BJ (cell line): ENCODE measurements around the gene MARCHF2. TPM values are rescaled to one million over a fixed set of nuclear protein-coding genes. Genes with fewer than 3 reads are reported as not detected.
A peak's percentile ranks its signal among the peaks of the same experiment; 100 is the strongest.

ENCODE experiments used
- CTCF ChIA-PET: fragments of 350-600 bp; formaldehyde crosslinking; extraction: SDS; loops from one replicate; lab custom pipeline; 2021; ENCODE audit warnings: antibody characterized with exemption, inconsistent platforms; lab: Yijun Ruan, JAX
- POLR2A ChIA-PET: fragments of 300-600 bp; sonication (Branson Sonifier 250); formaldehyde crosslinking; extraction: SDS; loops from one replicate; lab custom pipeline; 2021; ENCODE audit warnings: antibody characterized with exemption; lab: Charles Lee
- DNase-seq: peaks from one replicate; pipeline ENCODE4 v3.0.0-alpha.2; 2011; ENCODE audit warnings: low read depth
- H3K27me3 ChIP-seq: 2 replicates; pipeline ENCODE4 v1.6.0; 2011; ENCODE audit warnings: low read length; ENCODE audit not compliant: control insufficient read depth, insufficient read depth
- H3K36me3 ChIP-seq: 2 replicates; pipeline ENCODE4 v1.5.1; 2011; ENCODE audit warnings: low read length; ENCODE audit not compliant: control insufficient read depth, insufficient read depth
- H3K4me3 ChIP-seq: 2 replicates; pipeline ENCODE4 v1.5.1; 2011; ENCODE audit warnings: low read depth, mild to moderate bottlenecking, control low read depth, low read length
- CTCF ChIP-seq: IDR thresholded peaks from 2 replicates; pipeline ENCODE4 v1.5.1; 2011; ENCODE audit warnings: low read depth, mild to moderate bottlenecking, control low read depth, inconsistent platforms, low read length, moderate library complexity; ENCODE audit not compliant: insufficient read depth
- polyA minus RNA-seq: library from RNA; depleted of rRNA, polyadenylated mRNA; stranded (reverse); fragments of >200 nt; gene quantifications from 2 replicates; pipeline ENCODE4 v1.2.3, GENCODE V29; 2011; rRNA and poly(A)+ RNA removed
- polyA plus RNA-seq: library from polyadenylated mRNA; depleted of rRNA; stranded (reverse); fragments of >200 nt; gene quantifications from 2 replicates; pipeline ENCODE4 v1.2.3, GENCODE V29; 2011; rRNA removed

MARCHF2 gene
- polyA plus RNA-seq = 27.3 and 39.3 TPM in 2 replicates
- polyA minus RNA-seq = 17.9 and 25.4 TPM in 2 replicates

GRCh38 chr19:8412783-8413628, at the start of gene MARCHF2:
Gene MARCHF2 (plus strand): TSS chr19:8413305. CDS start chr19:8421841, 8,536 bp downstream.
- Histone ChIP-seq H3K4me3 (peak within 1 kb of the TSS; percentile 55), H3K27me3 (no peaks in the 10 kb centered on the region), H3K36me3 (no peaks in the 10 kb centered on the region; the same call in 1 of the 2 replicates)
- peak; percentile 76 for DNase-seq
- CTCF ChIA-PET = interaction anchor here (0.7 to 3.4 kb wide), 19 partner anchors 10 to 166 kb away, joined by 3 to 22 read pairs (median 3); partner anchors contain the start of gene HNRNPM
- POLR2A ChIA-PET = interaction anchor here (0.9 kb wide), 1 partner anchor 68 kb away, joined by 5 read pairs; no protein-coding TSS in a partner anchor
- peak; percentile 65 for TF ChIP-seq CTCF

- Histone ChIP-seq H3K27me3 (no peaks in the 10 kb centered on the region), H3K4me3 (peak within 1 kb of the TSS; percentile 64), H3K36me3 (peaks cover 3% of the 10 kb centered on the region; the same call in 1 of the 2 replicates)
- no peak for DNase-seq
- ChIA-PET POLR2A (no interaction called here), CTCF (interaction anchor here (1.4 to 4.6 kb wide), 3 partner anchors 11 to 214 kb away, joined by 4 to 32 read pairs (median 5); partner anchors contain the start of gene MYO1F)
- TF ChIP-seq CTCF = peak; percentile 54
These were observed 49.0 kb upstream of the MARCHF2 start, which contains the start of gene ANGPTL4 for GRCh38 chr19:8363803-8364771. Gene ANGPTL4 (plus strand): TSS chr19:8364155. CDS start chr19:8364322, 167 bp downstream.

- Histone ChIP-seq H3K36me3 (peaks cover 3% of the 10 kb centered on the region), H3K27me3 (no peaks in the 10 kb centered on the region), H3K4me3 (no peak overlapping the region)
- POLR2A ChIA-PET = no interaction called here
- CTCF ChIA-PET = interaction anchor here (1.4 to 2.1 kb wide), 2 partner anchors 12 to 31 kb away, joined by 6 to 14 read pairs; no protein-coding TSS in a partner anchor
- DNase-seq = no peak
- no peak for TF ChIP-seq CTCF
These were observed 47.0 kb upstream of the MARCHF2 start for GRCh38 chr19:8366121-8366581.

GRCh38 chr19:8366961-8367326, 46.2 kb upstream of the MARCHF2 start:
- Histone ChIP-seq H3K4me3 (0 out of 2 replicates have a peak overlapping the region, but pooled peaks have one; percentile 6), H3K36me3 (peaks cover 3% of the 10 kb centered on the region), H3K27me3 (no peaks in the 10 kb centered on the region)
- CTCF ChIA-PET = interaction anchor here (0.9 to 2.1 kb wide), 3 partner anchors 12 to 46 kb away, joined by 3 to 14 read pairs (median 4); partner anchors contain the start of gene MARCHF2
- DNase-seq = no peak
- TF ChIP-seq CTCF = no peak
- POLR2A ChIA-PET = interaction anchor here (0.9 kb wide), 1 partner anchor 78 kb away, joined by 3 read pairs; the partner anchor contains the start of gene HNRNPM
